Motor neuron (in vitro differentiated cells): ENCODE results near the gene EXOSC5. TPM values are rescaled to one million over a fixed set of nuclear protein-coding genes. Genes with fewer than 3 reads are reported as not detected.

Experiments used
- total RNA-seq, 8 experiments: library from RNA; unstranded; fragments of 300-600 nt; gene quantifications; 2 replicates each; pipeline versions ENCODE4 v1.2.3 to v1.2.4, GENCODE V29; 2022

EXOSC5 gene
- total RNA-seq, 8 experiments from 2014 or later, result 14.9 to 61.8 (median 35.6) TPM

Other genes starting within 250 kb of the EXOSC5 start
- 1 to 10 TPM in 2 of 8 experiments, under 1 TPM in 5, not detected in 1; 0.13 to 2.2 (median 1.00) TPM for gene CYP2S1, start 204.1 kb downstream of the EXOSC5 start, total RNA-seq
- gene AXL, start 178.1 kb downstream of the EXOSC5 start, total RNA-seq, result 10 to 100 TPM in 2 of 8 experiments, 1 to 10 TPM in 4, under 1 TPM in 2; 0.55 to 20.8 (median 4.9) TPM
- 100 to 1,000 TPM in 6 of 8 experiments, 10 to 100 TPM in 2; 79.3 to 196 (median 113) TPM for gene HNRNPUL1, start 133.0 kb downstream of the EXOSC5 start, total RNA-seq
- 10 to 100 TPM in 3 of 8 experiments, 1 to 10 TPM in 5; 6.6 to 25.0 (median 9.7) TPM for gene CCDC97, start 87.2 kb downstream of the EXOSC5 start, total RNA-seq
- 10 to 100 TPM in 3 of 8 experiments, 1 to 10 TPM in 4, under 1 TPM in 1; 0.71 to 42.7 (median 4.8) TPM for gene TGFB1, start 43.4 kb downstream of the EXOSC5 start, total RNA-seq
- 10 to 100 TPM in 2 of 8 experiments, 1 to 10 TPM in 6; 4.6 to 15.3 (median 6.3) TPM for gene B9D2, start 33.2 kb downstream of the EXOSC5 start, total RNA-seq
- gene TMEM91, start 20.8 kb downstream of the EXOSC5 start, total RNA-seq, result 10 to 100 TPM in 2 of 8 experiments, 1 to 10 TPM in 6; 4.8 to 17.6 (median 6.4) TPM
- 10 to 100 TPM; 17.8 to 46.4 (median 35.4) TPM for gene BCKDHA, start 459 bp upstream of the EXOSC5 start, total RNA-seq
- gene B3GNT8, start 30.0 kb upstream of the EXOSC5 start, total RNA-seq, result 1 to 10 TPM in 4 of 8 experiments, under 1 TPM in 4; 0.50 to 3.1 (median 1.4) TPM
- 10 to 100 TPM; 26.5 to 47.4 (median 33.7) TPM for gene DMAC2, start 42.6 kb upstream of the EXOSC5 start, total RNA-seq
- under 1 TPM in 3 of 8 experiments, not detected in 5; 0.21 to 0.62 (median 0.37) TPM for gene ERICH4, start 45.8 kb upstream of the EXOSC5 start, total RNA-seq
- 1 to 10 TPM in 1 of 8 experiments, under 1 TPM in 1, not detected in 6; 0.14 to 1.3 TPM for gene CEACAM21, start 178.8 kb upstream of the EXOSC5 start, total RNA-seq
- under 1 TPM in 2 of 8 experiments, not detected in 6; 0.31 to 0.47 TPM for gene CEACAM4, start 229.7 kb upstream of the EXOSC5 start, total RNA-seq